Panc1 (cell line): ENCODE results near the gene DYNC1LI1. TPM values are rescaled to one million over a fixed set of nuclear protein-coding genes. Genes with fewer than 3 reads are reported as not detected.

ENCODE experiments used
- ATAC-seq: fragments of 200-7000 bp; cut with Tn5 transposase; 2 replicates; pipeline ENCODE4 v1.9.1; 2020; ENCODE audit warnings: mild to moderate bottlenecking, moderate library complexity
- BruUV-seq: library from RNA; stranded (reverse); fragments of 400-500 nt; replicated peaks from 2 replicates; lab custom pipeline; 2021; lab: Mats Ljungman, UMichigan
- CTCF ChIA-PET: fragments of 300-600 bp; sonication (Branson Sonifier 250); formaldehyde crosslinking; loops from one replicate; lab custom pipeline; 2022; ENCODE audit warnings: antibody characterized with exemption; lab: Charles Lee
- POLR2A ChIA-PET: fragments of 300-600 bp; sonication (Branson Sonifier 250); formaldehyde crosslinking; loops from one replicate; lab custom pipeline; 2022; ENCODE audit warnings: antibody characterized with exemption; lab: Charles Lee
- DNase-seq: peaks from one replicate; pipeline ENCODE4 v3.0.0-alpha.2; 2010; ENCODE audit warnings: low read depth, low spot score
- H3K27ac ChIP-seq: 2 replicates; pipeline ENCODE4 v1.5.1; 2011; ENCODE audit warnings: mild to moderate bottlenecking, low read length, inconsistent platforms
- H3K27me3 ChIP-seq: fragments of 200-500 bp; sonication (Bioruptor generic); 2 replicates; pipeline ENCODE4 v1.6.0; 2014; ENCODE audit warnings: low read length, inconsistent platforms; ENCODE audit not compliant: control insufficient read depth, insufficient read depth
- H3K36me3 ChIP-seq: fragments of 200-500 bp; sonication (Bioruptor generic); 2 replicates; pipeline ENCODE4 v1.5.1; 2014; ENCODE audit warnings: inconsistent platforms, mild to moderate bottlenecking, low read length, moderate library complexity; ENCODE audit not compliant: control insufficient read depth, insufficient read depth
- H3K4me1 ChIP-seq: 2 replicates; pipeline ENCODE4 v1.5.1; 2011; ENCODE audit warnings: inconsistent platforms, mild to moderate bottlenecking, low read length, moderate library complexity; ENCODE audit not compliant: control insufficient read depth, insufficient read depth
- H3K4me3 ChIP-seq, 2 experiments: 2 replicates each; pipeline ENCODE4 v1.5.1; 2011 to 2012; ENCODE audit warnings: low read depth in 2 of 2, low read length in 2 of 2, mild to moderate bottlenecking in 2 of 2, inconsistent platforms in 1 of 2, moderate library complexity in 1 of 2
- H3K9me3 ChIP-seq: fragments of 200-500 bp; sonication (Bioruptor generic); 2 replicates; pipeline ENCODE4 v1.5.1; 2014; ENCODE audit warnings: low read depth, mild to moderate bottlenecking, inconsistent platforms, low read length, moderate library complexity; ENCODE audit not compliant: control insufficient read depth, insufficient read depth
- CTCF ChIP-seq: fragments of 450-650 bp; IDR thresholded peaks from 2 replicates; pipeline ENCODE4 v1.5.1; 2017; ENCODE audit warnings: mild to moderate bottlenecking
- POLR2AphosphoS5 ChIP-seq: IDR thresholded peaks from 2 replicates; pipeline ENCODE4 v1.6.1; 2012; ENCODE audit warnings: mild to moderate bottlenecking, low read depth, low read length, moderate library complexity
- SIN3A ChIP-seq: IDR thresholded peaks from 2 replicates; pipeline ENCODE4 v1.6.1; 2012; ENCODE audit warnings: low read depth, mild to moderate bottlenecking, low read length, moderate library complexity, borderline replicate concordance; ENCODE audit not compliant: insufficient read depth
- TCF7L2 ChIP-seq: IDR thresholded peaks from 2 replicates; pipeline ENCODE4 v1.6.1; 2011; ENCODE audit warnings: mild to moderate bottlenecking, low read depth, low read length, inconsistent platforms
- in situ Hi-C: cut with HindIII; loops from 2 replicates; pipeline ENCODE4 v1.10.0; 2016; ENCODE audit warnings: low sequenced_read_pairs, low pct_unique_long_range_greater_than_20kb
- intact Hi-C: fragments of 100-400 bp; cut with micrococcal nuclease; formaldehyde crosslinking; loops from one replicate; pipeline ENCODE4 v1.10.0; 2022; ENCODE audit not compliant: unreplicated experiment
- total RNA-seq: library from RNA; stranded (reverse); gene quantifications from one replicate; pipeline ENCODE4 v1.2.1, GENCODE V29; 2021; ENCODE audit not compliant: unreplicated experiment
- TF ChIP-seq, protein P1 (sequence below), 2 experiments: IDR thresholded peaks; 2 replicates each; pipeline ENCODE4 v1.6.1; 2011 to 2012; ENCODE audit warnings: low read depth in 2 of 2, control low read depth in 1 of 2, low read length in 1 of 2, mild to moderate bottlenecking in 1 of 2, moderate library complexity in 1 of 2; ENCODE audit not compliant: insufficient read depth in 1 of 2

Gene DYNC1LI1
- total RNA-seq, 1 experiment from 2014 or later = 30.5 TPM

- no peaks in the 10 kb centered on the region for H3K36me3 ChIP-seq
- BruUV-seq = no TSS peak
- no peak overlapping the region for H3K27ac ChIP-seq
- H3K9me3 ChIP-seq = no peaks in the 10 kb centered on the region
- POLR2A ChIA-PET = no interaction called here
- no peak overlapping the region for H3K4me3 ChIP-seq
- no peak for TF ChIP-seq TCF7L2
- TF ChIP-seq, protein P1, sequence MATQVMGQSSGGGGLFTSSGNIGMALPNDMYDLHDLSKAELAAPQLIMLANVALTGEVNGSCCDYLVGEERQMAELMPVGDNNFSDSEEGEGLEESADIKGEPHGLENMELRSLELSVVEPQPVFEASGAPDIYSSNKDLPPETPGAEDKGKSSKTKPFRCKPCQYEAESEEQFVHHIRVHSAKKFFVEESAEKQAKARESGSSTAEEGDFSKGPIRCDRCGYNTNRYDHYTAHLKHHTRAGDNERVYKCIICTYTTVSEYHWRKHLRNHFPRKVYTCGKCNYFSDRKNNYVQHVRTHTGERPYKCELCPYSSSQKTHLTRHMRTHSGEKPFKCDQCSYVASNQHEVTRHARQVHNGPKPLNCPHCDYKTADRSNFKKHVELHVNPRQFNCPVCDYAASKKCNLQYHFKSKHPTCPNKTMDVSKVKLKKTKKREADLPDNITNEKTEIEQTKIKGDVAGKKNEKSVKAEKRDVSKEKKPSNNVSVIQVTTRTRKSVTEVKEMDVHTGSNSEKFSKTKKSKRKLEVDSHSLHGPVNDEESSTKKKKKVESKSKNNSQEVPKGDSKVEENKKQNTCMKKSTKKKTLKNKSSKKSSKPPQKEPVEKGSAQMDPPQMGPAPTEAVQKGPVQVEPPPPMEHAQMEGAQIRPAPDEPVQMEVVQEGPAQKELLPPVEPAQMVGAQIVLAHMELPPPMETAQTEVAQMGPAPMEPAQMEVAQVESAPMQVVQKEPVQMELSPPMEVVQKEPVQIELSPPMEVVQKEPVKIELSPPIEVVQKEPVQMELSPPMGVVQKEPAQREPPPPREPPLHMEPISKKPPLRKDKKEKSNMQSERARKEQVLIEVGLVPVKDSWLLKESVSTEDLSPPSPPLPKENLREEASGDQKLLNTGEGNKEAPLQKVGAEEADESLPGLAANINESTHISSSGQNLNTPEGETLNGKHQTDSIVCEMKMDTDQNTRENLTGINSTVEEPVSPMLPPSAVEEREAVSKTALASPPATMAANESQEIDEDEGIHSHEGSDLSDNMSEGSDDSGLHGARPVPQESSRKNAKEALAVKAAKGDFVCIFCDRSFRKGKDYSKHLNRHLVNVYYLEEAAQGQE (IDR thresholded peaks at IDR 0.05; ENCODE audit: insufficient read depth in 1 of 2, low read depth in 2 of 2, low read length in 1 of 2) = no peak
- no peak for TF ChIP-seq CTCF
- TF ChIP-seq POLR2AphosphoS5 = no peak
- no peak for TF ChIP-seq SIN3A
- no peaks in the 10 kb centered on the region for H3K27me3 ChIP-seq
- intact Hi-C loops = no loop called here
- no peak for DNase-seq
- CTCF ChIA-PET = no interaction called here
- no peak for ATAC-seq
- in situ Hi-C loops = no loop called here
- H3K4me1 ChIP-seq = no peaks in the 10 kb centered on the region
These were observed 35.6 kb upstream of the DYNC1LI1 start for GRCh38 chr3:32606277-32606676.

- Histone ChIP-seq H3K36me3 (no peaks in the 10 kb centered on the region), H3K27ac (no peak overlapping the region), H3K4me1 (no peaks in the 10 kb centered on the region), H3K27me3 (no peaks in the 10 kb centered on the region), H3K4me3 (no peak overlapping the region), H3K9me3 (no peaks in the 10 kb centered on the region)
- CTCF ChIA-PET = no interaction called here
- TF ChIP-seq TCF7L2 (no peak), POLR2AphosphoS5 (no peak), SIN3A (no peak), CTCF (no peak)
- TF ChIP-seq, protein P1 (IDR thresholded peaks at IDR 0.05; ENCODE audit: insufficient read depth in 1 of 2, low read depth in 2 of 2, low read length in 1 of 2) = no peak
- DNase-seq (no peak), ATAC-seq (no peak)
- intact Hi-C loops (no loop called here), in situ Hi-C loops (no loop called here)
- no TSS peak for BruUV-seq
- POLR2A ChIA-PET = no interaction called here
These were observed 32.4 kb upstream of the DYNC1LI1 start for GRCh38 chr3:32603064-32603463.
